PC-3 (cell line): Measurements from ENCODE around the gene PRKAR1B. TPM values are rescaled to one million over a fixed set of nuclear protein-coding genes. Genes with fewer than 3 reads are reported as not detected.

Experiments
- ATAC-seq: fragments of 200-7000 bp; cut with Tn5 transposase; 2 replicates; pipeline ENCODE4 v1.9.1; 2020; ENCODE audit warnings: mild to moderate bottlenecking, moderate library complexity
- BruUV-seq: library from RNA; stranded (reverse); fragments of 400-500 nt; replicated peaks from 2 replicates; lab custom pipeline; 2021; lab: Mats Ljungman, UMichigan
- CTCF ChIA-PET: fragments of 300-600 bp; sonication (Branson Sonifier 250); formaldehyde crosslinking; loops from one replicate; lab custom pipeline; 2022; ENCODE audit warnings: antibody characterized with exemption; lab: Charles Lee
- POLR2A ChIA-PET: fragments of 300-600 bp; sonication (Branson Sonifier 250); formaldehyde crosslinking; loops from one replicate; lab custom pipeline; 2022; ENCODE audit warnings: antibody characterized with exemption; ENCODE audit not compliant: unreplicated experiment; lab: Charles Lee
- DNase-seq: peaks from one replicate; pipeline ENCODE4 v3.0.0-alpha.2; 2015
- H2AFZ ChIP-seq: fragments of 300-600 bp; sonication (generic); 2 replicates; pipeline ENCODE4 v1.6.0; 2016; ENCODE audit warnings: antibody characterized with exemption, low read length
- H3F3A ChIP-seq: fragments of 300-600 bp; sonication (generic); one replicate; pipeline ENCODE4 v1.6.0; 2017; ENCODE audit warnings: antibody characterized with exemption, low read length, control low read depth, mild to moderate bottlenecking; ENCODE audit not compliant: unreplicated experiment
- H3K27ac ChIP-seq: fragments of 300-600 bp; sonication (generic); 2 replicates; pipeline ENCODE4 v1.5.1; 2016; ENCODE audit warnings: mild to moderate bottlenecking, low read length
- H3K27me3 ChIP-seq: fragments of 300-600 bp; sonication (generic); 2 replicates; pipeline ENCODE4 v1.6.1; 2016; ENCODE audit warnings: low read length, mixed read lengths
- H3K36me3 ChIP-seq: fragments of 300-600 bp; sonication (generic); 2 replicates; pipeline ENCODE4 v1.6.1; 2016; ENCODE audit warnings: low read depth, mixed run types, low read length, mixed read lengths
- H3K4me1 ChIP-seq: fragments of 300-600 bp; sonication (generic); 2 replicates; pipeline ENCODE4 v1.5.1; 2016; ENCODE audit warnings: low read length; ENCODE audit not compliant: insufficient read depth
- H3K4me2 ChIP-seq: fragments of 300-600 bp; sonication (generic); 2 replicates; pipeline ENCODE4 v1.6.0; 2016; ENCODE audit warnings: low read length
- H3K4me3 ChIP-seq: fragments of 300-600 bp; sonication (generic); 2 replicates; pipeline ENCODE4 v1.5.1; 2016; ENCODE audit warnings: mild to moderate bottlenecking, low read length, mixed read lengths
- H3K79me2 ChIP-seq: fragments of 300-600 bp; sonication (generic); 2 replicates; pipeline ENCODE4 v1.6.1; 2017; ENCODE audit warnings: low read length, mixed read lengths
- H3K9ac ChIP-seq: fragments of 300-600 bp; sonication (generic); 2 replicates; pipeline ENCODE4 v1.6.0; 2016; ENCODE audit warnings: mild to moderate bottlenecking, low read length
- H3K9me2 ChIP-seq: fragments of 300-600 bp; sonication (generic); replicated peaks from 2 replicates; pipeline ENCODE4 v1.6.1; 2016; ENCODE audit warnings: mixed run types, low read length, mixed read lengths
- H3K9me3 ChIP-seq: fragments of 300-600 bp; sonication (generic); 2 replicates; pipeline ENCODE4 v1.6.1; 2016; ENCODE audit warnings: low read length, mixed read lengths
- H4K20me1 ChIP-seq: fragments of 300-600 bp; sonication (generic); 2 replicates; pipeline ENCODE4 v1.6.1; 2016; ENCODE audit warnings: low read length, mixed read lengths
- CTCF ChIP-seq: fragments of 300-600 bp; sonication (generic); conservative IDR thresholded peaks from 2 replicates; pipeline ENCODE4 v1.5.1; 2017; ENCODE audit warnings: antibody characterized with exemption, low read depth, mild to moderate bottlenecking, low read length
- EZH2 ChIP-seq: fragments of 300-600 bp; sonication (generic); IDR thresholded peaks from one replicate; pipeline ENCODE4 v1.6.1; 2017; ENCODE audit warnings: antibody characterized with exemption, mild to moderate bottlenecking, low read length; ENCODE audit not compliant: unreplicated experiment
- EZH2phosphoT487 ChIP-seq: fragments of 300-600 bp; sonication (generic); IDR thresholded peaks from 2 replicates; pipeline ENCODE4 v1.6.1; 2018; ENCODE audit warnings: mild to moderate bottlenecking, antibody characterized with exemption, low read length, borderline replicate concordance
- intact Hi-C: fragments of 100-400 bp; cut with micrococcal nuclease; formaldehyde crosslinking; loops from 2 replicates; pipeline ENCODE4 v1.9.0; 2023
- total RNA-seq: library from RNA; depleted of rRNA; stranded (reverse); fragments of >200 nt; gene quantifications from 2 replicates; pipeline ENCODE4 v1.2.3, GENCODE V29; 2014

PRKAR1B gene
- total RNA-seq, 1 experiment from 2014 or later, result 15.6 TPM

GRCh38 chr7:632831-633210 lies 94.3 kb downstream of the PRKAR1B start:
- H3K4me3 ChIP-seq, result no peak overlapping the region
- BruUV-seq, result no TSS peak
- no peak for DNase-seq
- POLR2A ChIA-PET, result no interaction called here
- peaks cover 11% of the 10 kb centered on the region; the same call in 1 of the 2 replicates for H3K79me2 ChIP-seq
- H3K9me3 ChIP-seq, result no peaks in the 10 kb centered on the region
- H4K20me1 ChIP-seq, result no peaks in the 10 kb centered on the region
- peaks cover 15% of the 10 kb centered on the region for H3K4me1 ChIP-seq
- CTCF ChIA-PET, result no interaction called here
- no peak overlapping the region for H3K27ac ChIP-seq
- no peaks in the 10 kb centered on the region for H3K27me3 ChIP-seq
- no peak overlapping the region for H3K4me2 ChIP-seq
- peaks cover 4% of the 10 kb centered on the region for H3F3A ChIP-seq
- no peak overlapping the region for H3K9ac ChIP-seq
- ATAC-seq, result no peak
- no peak overlapping the region for H2AFZ ChIP-seq
- intact Hi-C loops, result no loop called here
- no peaks in the 10 kb centered on the region for H3K9me2 ChIP-seq
- TF ChIP-seq EZH2, result no peak
- no peak for TF ChIP-seq EZH2phosphoT487
- no peak for TF ChIP-seq CTCF
- H3K36me3 ChIP-seq, result no peaks in the 10 kb centered on the region

- no peaks in the 10 kb centered on the region for H3K36me3 ChIP-seq
- DNase-seq (no peak), ATAC-seq (no peak)
- peaks cover 15% of the 10 kb centered on the region for H3K4me1 ChIP-seq
- TF ChIP-seq EZH2, result no peak
- no peak for TF ChIP-seq EZH2phosphoT487
- TF ChIP-seq CTCF, result no peak
- intact Hi-C loops, result no loop called here
- no peaks in the 10 kb centered on the region for H3K9me2 ChIP-seq
- POLR2A ChIA-PET, result no interaction called here
- no peaks in the 10 kb centered on the region for H3K27me3 ChIP-seq
- H3F3A ChIP-seq, result peaks cover 4% of the 10 kb centered on the region
- peaks cover 11% of the 10 kb centered on the region; the same call in 1 of the 2 replicates for H3K79me2 ChIP-seq
- no peak overlapping the region for H3K9ac ChIP-seq
- no peaks in the 10 kb centered on the region for H4K20me1 ChIP-seq
- no peak overlapping the region for H3K4me3 ChIP-seq
- H3K4me2 ChIP-seq, result no peak overlapping the region
- H2AFZ ChIP-seq, result no peak overlapping the region
- no TSS peak for BruUV-seq
- H3K9me3 ChIP-seq, result no peaks in the 10 kb centered on the region
- H3K27ac ChIP-seq, result no peak overlapping the region
- CTCF ChIA-PET, result no interaction called here
Observed at GRCh38 chr7:631964-632830, 94.9 kb downstream of the PRKAR1B start.

DNA sequence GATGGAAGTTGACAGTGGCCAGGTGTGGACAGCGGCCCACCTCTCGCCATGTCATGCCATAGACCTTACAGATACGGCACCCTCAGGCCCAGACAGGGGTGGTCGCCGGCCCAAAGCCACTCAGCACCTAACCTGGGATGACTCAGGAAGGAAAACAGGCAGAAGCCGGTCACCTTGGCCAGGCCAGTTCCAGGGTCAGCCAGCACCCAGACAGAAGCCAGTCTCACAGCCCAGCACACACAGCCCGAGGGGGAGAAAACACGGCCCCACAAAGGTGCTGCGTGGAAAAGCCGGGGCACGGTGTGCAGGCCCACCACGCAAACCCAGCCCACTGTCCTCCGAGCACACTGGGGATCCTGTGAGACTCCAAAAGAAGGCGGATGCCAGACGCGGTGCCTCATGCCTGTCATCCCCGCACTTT lies 95.8 kb downstream of the PRKAR1B start:
- no TSS peak for BruUV-seq
- Histone ChIP-seq H3K27me3 (no peaks in the 10 kb centered on the region), H3K9me3 (no peaks in the 10 kb centered on the region), H3K36me3 (no peaks in the 10 kb centered on the region), H3K9ac (no peak overlapping the region), H3K27ac (no peak overlapping the region), H3F3A (no peaks in the 10 kb centered on the region), H4K20me1 (no peaks in the 10 kb centered on the region), H2AFZ (no peak overlapping the region), H3K79me2 (peaks cover 11% of the 10 kb centered on the region; the same call in 1 of the 2 replicates), H3K9me2 (no peaks in the 10 kb centered on the region), H3K4me1 (peaks cover 8% of the 10 kb centered on the region), H3K4me3 (no peak overlapping the region), H3K4me2 (no peak overlapping the region)
- POLR2A ChIA-PET, result no interaction called here
- ATAC-seq (no peak), DNase-seq (no peak)
- intact Hi-C loops, result no loop called here
- CTCF ChIA-PET, result no interaction called here
- TF ChIP-seq CTCF (no peak), EZH2 (no peak), EZH2phosphoT487 (no peak)
